Posterior cingulate gyrus (tissue), 11 donors: Measurements from ENCODE around the gene HIVEP3.
A peak's percentile ranks its signal among the peaks of the same experiment; 100 is the strongest.

ENCODE experiments used
- DNase-seq, 10 donors: peaks; one replicate each; pipeline versions ENCODE4 v3.0.0 to v3.0.0-alpha.2; 2020 to 2021; ENCODE audit warnings: mixed read lengths in 3 of 10
- intact Hi-C: fragments of 100-400 bp; cut with DNase I; formaldehyde crosslinking; loops from one replicate; pipeline ENCODE4 v1.15.1; 2023

The HIVEP3 gene

DNA sequence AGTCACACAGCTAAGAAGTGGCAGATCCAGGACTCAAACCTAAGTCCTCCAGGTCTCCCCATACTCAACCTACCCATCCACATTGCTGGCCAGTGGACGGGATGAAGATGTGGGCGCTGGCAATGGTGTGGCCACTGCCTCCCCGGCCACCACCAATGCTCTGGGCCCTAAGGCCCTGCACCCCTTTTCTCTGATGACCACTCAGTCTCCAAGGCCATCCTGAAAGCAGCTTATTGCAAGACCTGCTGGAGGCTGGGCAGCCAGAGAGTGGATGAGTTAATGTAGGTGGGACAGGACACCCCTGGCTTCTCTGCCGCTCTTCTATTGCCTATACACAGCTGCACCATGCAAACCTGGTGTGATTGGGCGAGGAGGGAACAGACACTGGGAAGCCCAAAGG is 178.7 kb downstream of the HIVEP3 start:
- DNase-seq: no peak
- intact Hi-C loops: no loop called here

DNA sequence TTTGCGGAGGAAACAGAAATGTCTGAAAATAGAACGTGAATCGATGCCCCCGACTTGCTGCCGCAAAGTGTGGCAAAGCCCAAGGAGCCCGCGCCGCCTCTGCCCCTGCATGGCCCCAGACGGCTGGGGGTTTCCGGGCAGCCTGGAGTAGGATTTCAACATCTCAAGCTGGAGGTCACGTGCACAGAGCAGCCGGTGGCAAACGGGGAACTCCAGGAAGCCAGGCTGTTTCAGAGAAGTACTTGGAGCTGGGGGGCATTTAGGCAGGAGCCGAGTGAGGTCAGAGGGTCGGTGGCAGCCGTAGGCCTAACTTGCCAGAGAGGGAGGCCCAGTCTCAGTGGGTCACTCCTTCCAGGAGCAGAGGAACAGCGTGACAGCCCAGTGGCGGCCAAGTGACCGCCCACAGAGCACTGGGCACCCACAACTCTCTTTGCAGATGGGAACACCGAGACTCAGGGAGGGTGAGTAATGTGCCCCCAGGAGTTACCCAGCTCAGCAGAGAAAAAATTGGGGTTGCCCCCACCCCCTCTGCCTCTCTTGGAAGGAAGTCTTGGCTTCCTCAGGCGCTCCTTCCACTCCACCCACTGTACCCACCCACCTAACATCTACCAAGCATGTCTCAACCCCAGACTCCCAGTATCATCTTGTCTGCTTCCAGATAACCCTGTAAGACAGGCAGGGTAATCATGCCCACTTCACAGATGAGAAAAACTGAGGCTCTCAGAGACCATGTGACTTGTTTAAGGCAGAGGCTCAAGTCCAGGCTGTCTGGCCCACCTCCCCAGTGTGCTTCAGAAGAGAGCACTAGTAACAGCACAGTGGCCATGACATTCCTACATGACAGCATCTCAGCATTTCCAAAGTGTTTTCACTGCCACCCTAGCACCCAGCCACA is 179.4 kb downstream of the HIVEP3 start:
- intact Hi-C loops: no loop called here
- DNase-seq: peak in 9 of 10 donors; percentile 29 to 94 (median 57)

DNA sequence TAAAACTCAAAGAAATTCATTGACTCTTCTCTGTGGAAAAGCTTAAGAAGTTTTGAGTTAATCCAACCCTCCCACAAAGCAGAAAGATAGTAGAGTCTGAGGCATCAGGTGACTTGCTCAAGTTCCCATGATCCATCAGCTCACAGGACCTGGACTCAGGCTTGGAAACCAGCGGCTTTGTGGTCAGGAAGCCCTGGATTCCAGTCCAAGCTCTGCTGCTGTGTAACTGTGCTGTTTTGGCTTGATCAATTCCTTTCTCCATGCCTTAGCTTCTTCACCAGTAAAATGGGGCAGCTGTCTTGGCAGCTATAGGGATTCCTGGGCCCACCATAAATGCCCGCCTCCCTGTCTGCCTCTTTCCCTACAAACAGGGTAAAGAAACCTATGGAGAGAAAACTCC is 180.2 kb downstream of the HIVEP3 start:
- no peak for DNase-seq
- intact Hi-C loops: no loop called here

DNA sequence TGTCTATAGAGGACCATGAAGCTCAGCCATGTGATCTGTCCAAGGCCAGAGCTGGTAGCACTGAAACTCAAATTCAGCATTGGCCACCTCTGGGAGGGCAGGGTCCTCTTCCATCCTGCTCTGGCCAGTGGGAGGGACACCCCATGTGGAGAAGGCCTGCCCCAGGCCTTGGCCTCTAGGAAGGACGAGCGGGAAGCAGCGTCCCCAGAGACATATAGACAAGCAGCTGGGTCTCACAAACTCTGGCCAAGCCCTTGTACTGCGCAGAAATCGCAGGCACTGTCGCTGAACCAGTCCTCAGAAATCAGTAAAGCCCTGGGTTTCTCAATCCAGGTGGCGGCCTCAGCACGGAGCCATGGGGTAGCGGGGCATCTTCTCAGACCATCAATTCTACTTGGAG is 180.7 kb downstream of the HIVEP3 start:
- no peak for DNase-seq
- intact Hi-C loops: no loop called here

DNA sequence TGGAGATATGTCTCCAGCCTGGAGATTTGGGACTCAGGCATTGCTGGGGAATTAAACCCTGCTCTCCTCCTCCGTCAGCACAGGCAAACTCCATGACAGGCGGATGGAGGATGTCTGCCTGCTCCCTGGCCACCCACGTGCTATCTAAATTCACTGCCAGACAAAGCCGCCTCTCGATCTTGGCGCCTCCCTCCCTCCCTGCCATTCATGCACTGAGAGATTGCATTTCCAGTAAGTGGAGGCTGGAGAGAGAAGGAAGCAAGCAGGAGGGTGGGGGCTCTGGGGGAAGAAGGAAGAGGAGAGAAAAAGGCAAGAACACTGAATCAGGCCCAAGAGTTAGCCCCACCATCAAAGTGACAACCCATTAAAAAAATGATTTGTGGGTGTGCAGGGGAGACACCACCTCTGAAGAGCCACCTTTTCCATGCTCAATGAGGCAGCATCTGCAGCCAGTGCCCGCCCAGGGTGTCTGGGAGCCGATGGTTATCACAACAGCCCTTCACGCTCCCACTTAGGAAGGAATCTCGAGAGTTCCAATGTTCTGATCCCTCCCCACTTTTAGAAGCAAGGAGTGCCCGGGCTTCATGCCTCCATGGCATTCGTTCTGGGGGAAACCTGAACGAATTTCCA is 183.0 kb downstream of the HIVEP3 start:
- intact Hi-C loops: no loop called here
- peak in 9 of 10 donors; percentile 45 to 96 (median 68) for DNase-seq

DNA sequence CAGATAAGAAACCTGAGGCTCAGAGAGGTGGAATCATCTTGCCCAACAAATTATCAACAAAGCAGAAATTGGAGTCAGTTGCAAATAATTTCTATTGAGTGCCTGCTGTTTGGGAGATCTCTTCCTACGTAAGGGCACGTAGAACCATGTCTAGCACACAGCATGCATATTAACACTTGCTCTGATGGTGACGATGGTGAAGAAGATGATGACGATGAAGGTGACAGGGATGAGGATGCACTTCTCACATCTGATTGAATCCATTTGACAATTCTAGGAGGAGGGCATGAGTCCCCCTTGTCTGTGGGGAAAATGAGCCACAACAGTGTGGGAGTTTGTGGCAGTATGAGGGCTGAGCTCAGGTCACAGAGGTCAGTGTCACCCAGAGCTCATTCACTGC is 183.6 kb downstream of the HIVEP3 start:
- no peak for DNase-seq
- intact Hi-C loops: no loop called here

DNA sequence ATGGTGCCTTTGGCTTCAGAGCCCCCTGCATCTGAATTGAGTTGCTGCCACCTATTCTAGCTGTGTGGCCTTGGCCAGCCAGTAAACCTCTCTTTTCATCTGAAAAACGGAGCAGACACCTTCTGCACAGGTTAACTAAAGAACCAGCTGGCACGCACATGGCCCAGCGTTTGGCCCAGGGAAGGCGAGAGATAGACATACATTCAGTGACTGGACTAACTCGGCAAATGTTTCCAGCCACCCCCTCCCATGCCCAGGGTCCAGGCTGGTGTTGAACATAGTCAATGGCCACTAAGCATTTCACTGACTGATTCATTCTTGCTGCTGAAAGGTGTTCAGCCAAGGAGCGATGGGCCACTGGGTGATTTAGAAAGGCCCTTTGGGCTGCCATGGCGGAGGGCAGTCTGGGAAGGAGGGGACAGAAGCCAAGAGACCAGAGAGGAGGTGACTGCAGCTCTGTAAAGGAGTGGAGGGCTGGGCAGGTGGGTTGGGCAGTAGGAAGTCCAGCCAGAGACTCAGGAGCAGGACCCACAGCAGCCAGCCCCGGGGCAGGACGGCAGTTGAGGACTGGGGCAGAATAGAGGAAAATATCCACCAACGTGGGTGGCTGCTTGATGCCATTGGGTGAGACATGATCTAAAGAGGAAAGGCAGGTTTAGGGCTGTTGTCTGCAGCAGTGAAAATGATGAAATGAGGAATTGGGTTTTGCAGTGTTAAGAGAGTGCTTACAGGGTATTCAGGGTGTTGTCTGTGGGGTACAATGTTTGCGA is 184.3 kb downstream of the HIVEP3 start:
- intact Hi-C loops: no loop called here
- DNase-seq: no peak

DNA sequence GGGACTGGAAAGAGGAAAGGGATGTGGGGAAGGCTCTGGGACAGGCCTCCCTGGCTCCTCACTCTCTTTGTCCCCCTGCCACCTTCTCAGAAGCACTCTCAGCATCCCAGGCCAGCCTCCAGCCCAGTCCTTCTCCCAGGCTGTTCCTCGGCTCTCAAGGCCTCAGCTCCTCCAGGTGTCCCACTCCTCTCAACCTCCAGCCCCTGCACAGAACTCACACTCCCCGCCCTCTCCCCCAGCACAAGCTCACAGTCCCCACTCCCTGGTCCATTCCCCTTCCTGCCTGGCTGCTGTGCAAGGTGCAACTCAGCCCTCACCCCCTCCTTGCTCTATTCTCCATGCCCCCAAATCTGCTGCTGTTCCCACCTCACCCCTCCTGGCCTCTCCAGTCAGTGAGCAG is 185.0 kb downstream of the HIVEP3 start:
- no peak for DNase-seq
- intact Hi-C loops: no loop called here

DNA sequence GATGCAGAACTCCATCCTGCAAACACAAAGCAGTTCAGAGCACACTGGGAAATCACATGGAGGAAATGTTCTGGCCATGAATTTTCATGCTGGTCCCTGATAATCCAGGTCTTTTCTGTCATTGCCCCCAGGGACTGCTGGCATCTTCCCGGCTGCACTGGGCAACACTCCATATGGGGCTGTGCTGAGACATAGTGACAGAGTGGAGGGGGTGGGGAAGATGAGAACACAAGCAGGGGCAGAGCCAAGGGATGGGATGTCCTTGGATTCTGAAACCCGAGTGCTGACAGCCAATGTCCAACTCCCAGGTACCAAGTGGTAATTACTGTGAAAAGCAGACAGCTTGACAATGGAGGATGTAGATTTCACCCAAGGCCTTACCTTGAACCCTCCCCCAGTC is 185.7 kb downstream of the HIVEP3 start:
- intact Hi-C loops: no loop called here
- no peak for DNase-seq

DNA sequence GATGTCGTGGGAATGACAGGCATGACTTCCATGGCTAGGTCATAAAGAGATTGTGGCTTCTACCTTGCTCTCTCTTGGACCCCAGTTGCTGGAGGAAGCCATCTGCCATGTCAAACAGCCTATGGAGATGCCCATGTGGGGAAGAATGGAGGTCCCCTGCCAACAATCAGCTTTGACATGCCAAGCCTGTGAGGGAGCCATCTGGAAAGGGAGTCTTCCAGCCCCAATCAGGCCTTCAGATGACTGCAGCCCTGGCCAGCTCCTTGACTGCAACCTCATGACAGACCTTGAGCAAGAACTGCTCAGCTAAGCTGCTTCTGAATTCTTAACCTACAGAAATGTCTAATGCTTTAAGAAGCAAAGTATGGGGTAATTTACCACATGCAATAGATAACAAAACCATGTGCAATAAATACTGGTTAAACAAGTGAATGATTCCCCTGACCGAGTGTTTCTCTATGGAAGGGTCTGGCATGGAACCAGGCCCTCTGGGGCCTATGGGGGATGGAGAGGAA is 187.1 kb downstream of the HIVEP3 start:
- intact Hi-C loops: no loop called here
- DNase-seq: no peak

DNA sequence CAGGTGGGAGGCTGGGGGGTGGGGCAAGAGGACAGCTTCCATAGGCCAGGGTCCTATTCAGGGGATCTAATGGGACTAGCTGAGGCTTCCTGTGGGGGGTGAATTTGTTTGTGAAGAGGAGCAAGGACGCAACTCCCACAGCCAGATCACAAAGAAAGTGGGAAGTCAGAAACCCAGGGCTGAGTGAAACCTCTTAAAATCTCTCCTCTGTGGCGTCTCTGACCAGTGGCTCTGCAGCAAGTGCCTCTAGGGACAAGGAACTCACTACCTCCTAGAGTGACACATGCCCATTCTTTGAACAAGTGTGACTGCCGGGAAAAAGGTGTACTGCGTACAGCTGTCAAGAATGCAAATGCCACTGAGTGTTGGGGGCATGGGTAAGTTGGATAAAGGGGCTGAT is 187.9 kb downstream of the HIVEP3 start:
- intact Hi-C loops: no loop called here
- no peak for DNase-seq

DNA sequence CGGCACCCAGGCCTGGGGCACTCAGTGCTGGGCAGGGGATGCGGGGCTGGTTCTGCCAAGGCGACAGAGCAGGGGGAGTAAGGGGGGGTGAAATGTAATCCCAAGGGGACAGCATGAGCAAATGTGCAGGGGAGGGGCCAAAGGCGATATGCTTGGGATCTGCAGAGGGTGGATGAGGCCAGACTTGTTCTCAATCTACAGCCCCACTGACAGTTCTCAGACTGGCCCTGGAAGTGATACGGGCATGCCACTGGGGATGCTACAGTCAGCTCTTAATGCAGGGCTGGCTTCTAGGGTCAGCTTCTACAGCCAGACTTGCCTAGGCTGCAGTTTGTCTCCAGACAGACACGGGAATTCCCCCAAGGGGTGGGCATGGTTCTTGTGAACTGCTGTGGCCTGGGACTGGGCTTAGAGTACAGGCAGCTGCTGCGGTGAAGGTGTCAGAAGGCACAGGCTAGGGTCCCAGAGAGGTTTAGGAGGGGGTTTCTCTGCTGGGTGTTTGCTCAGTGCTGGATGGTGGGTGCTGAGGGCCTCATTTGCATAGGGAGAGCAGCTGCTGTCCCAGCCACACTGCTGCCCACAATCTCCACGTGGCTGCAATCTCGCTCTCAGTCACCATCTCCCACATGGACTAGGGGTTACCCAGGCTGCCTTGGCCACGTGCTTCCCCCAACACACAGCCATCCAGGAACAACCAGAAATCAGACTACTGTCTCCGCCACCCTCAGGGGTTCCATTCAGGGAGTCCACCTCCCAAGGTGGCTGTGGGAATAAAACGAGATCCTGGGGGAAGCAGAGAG is 190.1 kb downstream of the HIVEP3 start:
- DNase-seq: peak in 7 of 10 donors; percentile 46 to 92 (median 74)
- intact Hi-C loops: no loop called here

DNA sequence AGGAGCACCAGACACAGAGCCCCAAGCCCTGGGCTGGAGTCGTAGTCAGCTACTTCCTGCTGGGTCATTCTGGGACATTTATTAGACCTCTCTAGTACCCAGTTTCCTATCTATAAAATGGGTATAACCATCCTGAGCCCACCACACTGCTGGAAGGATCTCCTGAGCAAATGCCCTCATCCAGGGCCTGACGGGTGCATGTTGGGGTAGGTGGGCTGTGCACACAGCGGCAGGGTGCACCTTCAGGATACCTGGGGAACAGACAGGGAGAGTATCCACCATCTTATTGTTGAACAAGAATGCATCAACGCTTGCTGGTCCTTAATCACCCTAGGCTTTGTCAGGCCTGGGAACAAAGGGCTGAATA is 191.0 kb downstream of the HIVEP3 start:
- no peak for DNase-seq
- intact Hi-C loops: no loop called here

DNA sequence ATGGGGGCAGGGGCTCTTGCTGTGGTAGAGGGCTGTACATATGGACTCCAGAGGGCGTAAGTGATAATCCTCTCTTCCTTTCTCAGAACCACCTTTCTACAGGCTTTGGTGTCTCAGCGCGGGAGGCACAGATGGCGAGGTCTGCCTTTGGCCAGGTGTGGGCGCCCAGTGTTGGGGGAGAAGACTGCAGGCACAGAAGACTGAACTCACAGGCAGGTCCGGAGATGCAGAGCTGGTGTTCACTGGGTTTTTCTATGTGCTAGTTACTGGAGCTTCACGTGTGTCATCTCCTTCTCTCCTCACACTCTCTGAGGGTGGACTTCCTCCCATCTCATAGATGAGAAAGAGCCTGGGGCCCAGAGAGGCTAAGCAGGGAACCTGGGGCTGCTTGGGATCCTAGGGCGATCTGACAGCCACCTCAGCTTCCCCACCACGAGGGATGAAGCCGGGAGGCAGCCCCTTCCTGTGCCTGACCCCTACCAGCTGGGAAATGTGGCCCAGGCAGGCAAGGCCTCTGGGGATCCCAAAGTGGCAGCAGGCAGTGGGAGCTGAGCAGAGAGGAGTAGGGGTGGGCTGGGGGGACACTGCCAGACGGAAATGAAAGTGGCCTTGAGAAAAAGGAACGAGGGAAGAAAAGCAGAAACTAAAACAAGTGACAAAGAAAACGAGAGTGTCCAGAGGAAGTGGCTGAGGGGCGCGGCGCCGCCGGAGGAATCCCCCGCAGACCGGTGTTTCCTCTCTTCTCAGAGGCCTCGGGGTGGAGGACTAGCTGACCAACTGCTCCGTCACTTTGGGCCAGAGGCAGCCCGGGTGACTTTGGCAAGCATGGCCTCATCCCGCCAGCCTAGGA is 191.6 kb downstream of the HIVEP3 start:
- intact Hi-C loops: no loop called here
- DNase-seq: peak in 3 of 10 donors; percentile 47 to 88 (median 52)

DNA sequence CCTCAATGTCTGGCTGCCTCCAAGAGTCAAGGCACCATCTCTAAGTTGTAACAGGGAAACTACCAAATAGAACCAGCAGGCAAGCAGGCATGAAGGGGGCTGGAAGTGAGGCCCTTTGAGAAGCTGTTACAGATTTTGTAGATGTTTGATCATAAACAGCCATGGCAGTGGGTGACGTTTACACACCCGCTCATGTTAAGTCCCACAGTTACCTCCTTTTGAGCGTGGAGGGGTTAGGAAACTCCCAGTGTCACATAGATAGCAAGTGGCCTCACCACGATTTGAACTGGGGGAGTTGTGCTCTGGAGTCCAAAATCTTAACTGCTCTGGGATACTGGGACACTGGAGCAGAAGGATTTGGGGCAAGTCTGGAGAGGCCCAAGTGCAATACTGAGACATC is 192.4 kb downstream of the HIVEP3 start:
- intact Hi-C loops: no loop called here
- no peak for DNase-seq

DNA sequence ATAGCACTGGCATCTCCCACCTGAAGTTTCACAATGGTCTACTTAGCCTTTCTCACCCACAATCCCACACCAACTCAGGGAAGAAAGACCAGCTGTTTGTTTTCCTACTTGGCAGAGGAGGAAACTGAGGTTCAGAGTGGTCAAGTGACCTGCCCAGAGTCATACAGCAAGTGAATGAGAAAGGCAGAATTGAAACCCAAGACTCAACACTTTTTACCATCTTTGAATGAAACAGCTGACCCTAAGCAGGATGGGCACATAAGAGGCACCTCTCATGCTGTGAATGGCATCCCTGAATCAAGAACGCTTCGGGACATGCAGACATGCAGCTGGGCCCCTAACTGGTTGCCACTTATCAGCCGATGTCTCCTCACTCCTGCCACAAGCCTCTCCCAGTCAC is 193.8 kb downstream of the HIVEP3 start:
- no peak for DNase-seq
- intact Hi-C loops: no loop called here

DNA sequence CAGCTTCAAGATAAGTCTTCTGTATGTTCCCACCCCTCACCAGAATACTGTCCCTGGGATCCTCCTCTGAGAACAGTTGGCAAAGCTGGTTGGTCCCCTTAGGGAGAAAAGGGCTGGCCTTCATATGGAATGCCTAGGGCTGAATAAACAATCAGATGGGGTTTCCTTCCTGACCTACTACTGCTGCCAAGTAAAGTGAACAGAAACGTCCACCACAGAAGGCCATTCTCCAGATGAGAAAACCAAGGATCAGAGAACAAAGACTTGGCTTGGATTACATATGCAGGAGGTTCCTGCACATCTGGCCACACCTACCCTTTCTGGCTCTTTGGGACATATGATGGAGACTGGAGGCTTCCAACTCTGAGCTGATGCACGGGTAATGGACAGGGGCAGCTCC is 194.5 kb downstream of the HIVEP3 start:
- intact Hi-C loops: no loop called here
- no peak for DNase-seq

DNA sequence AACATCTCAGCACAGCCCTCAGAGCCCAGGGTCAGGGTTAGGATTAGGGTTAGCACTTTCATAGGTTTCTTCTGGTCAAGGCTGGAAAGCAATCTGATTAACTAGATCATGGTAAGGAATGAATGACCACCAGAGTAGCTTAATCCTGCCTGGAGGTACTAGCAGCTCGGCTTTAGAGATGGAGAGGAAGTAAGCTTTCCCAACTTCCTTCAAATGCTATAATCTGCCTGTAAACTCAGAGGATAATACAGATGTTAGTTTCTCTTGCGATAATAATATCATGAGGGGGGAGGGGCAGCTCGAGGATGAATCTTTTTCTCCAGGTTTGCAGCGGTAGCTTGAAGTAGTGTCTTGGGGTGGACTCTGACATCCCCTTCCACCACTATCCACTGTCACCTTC is 194.9 kb downstream of the HIVEP3 start:
- intact Hi-C loops: no loop called here

DNA sequence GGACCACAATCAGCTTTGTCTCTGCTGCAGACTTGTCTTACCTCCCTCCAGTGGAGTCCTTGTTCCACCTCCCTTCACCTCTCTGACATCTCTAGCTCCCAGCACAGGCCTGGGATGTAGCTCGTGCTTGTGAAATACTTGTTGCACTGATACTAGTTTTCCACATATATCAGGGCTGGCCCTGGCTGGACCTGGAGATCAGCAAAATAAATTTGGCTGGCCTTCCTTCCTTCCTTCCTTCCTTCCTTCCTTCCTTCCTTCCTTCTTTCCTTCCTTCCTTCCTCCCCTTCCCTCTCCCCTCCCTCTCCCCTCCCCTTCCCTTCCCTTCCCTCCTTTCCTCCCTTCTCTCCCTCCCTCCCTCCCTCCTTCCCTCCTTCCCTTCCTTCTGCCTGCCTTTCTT is 196.5 kb downstream of the HIVEP3 start:
- intact Hi-C loops: no loop called here

More for the DNA sequence above, 194.9 kb downstream of the HIVEP3 start:
- no peak for DNase-seq

More for the DNA sequence above, 196.5 kb downstream of the HIVEP3 start:
- DNase-seq: no peak
